Measurements from ENCODE around the gene FAR2. TPM values are rescaled to one million over a fixed set of nuclear protein-coding genes. Genes with fewer than 3 reads are reported as not detected.
"Not testable (repeated sequence)": the region's sequence is repeated elsewhere in the genome, so short reads cannot be mapped to it uniquely, and the experiment has no call there.

FAR2 gene
- total RNA-seq, 2 experiments from 2014 or later: 7.8 to 8.1 TPM

DNA sequence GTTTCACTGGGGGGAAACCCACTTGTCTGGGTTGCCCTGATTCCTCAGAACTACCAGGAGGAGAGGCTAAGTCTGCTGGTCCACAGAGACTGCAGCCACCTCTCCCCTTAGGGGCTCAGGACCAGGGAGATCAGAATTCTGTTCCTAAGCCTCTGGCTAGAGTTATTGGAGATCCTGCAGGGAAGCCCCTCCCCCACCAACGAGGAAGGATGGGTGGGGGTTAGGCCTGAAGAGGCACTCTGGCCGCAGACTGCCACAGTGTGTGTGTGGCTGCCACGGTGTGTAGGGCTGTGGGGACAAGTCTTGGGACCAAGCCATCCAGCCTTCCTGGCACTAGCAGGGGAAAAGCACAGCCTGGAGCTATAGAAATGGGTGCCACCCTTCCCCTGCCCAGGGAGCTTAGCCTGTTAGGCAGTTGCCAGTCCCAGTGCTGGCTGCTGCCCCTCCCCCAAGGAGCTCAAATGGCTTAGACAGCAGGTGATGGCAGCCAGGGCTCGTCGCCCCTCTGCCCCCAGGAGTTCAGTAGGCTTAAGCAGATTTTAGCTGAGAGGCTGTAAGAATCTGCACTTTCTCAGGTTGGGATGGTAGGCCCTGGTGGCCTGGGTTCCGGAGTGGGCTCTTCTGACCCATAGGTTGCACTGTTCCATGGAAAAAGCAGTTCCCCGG, 124.2 kb downstream of the FAR2 start:
- ATAC-seq: no peak
- H3K36me3 Mint-ChIP-seq (ENCODE audit: low read depth): no peaks in the 10 kb centered on the region
- H3K4me3 Mint-ChIP-seq: no peak overlapping the region
- intact Hi-C loops (cut with DNase I, micrococcal nuclease): no loop called here
- no peak for DNase-seq
- H3K27ac Mint-ChIP-seq: no peak overlapping the region
- no peaks in the 10 kb centered on the region for H3K4me1 Mint-ChIP-seq
- no peaks in the 10 kb centered on the region for H3K9me3 Mint-ChIP-seq (ENCODE audit: low read depth)
- H3K27me3 Mint-ChIP-seq: no peaks in the 10 kb centered on the region
- CTCF ChIA-PET: no interaction called here
- POLR2A ChIA-PET: no interaction called here

DNA sequence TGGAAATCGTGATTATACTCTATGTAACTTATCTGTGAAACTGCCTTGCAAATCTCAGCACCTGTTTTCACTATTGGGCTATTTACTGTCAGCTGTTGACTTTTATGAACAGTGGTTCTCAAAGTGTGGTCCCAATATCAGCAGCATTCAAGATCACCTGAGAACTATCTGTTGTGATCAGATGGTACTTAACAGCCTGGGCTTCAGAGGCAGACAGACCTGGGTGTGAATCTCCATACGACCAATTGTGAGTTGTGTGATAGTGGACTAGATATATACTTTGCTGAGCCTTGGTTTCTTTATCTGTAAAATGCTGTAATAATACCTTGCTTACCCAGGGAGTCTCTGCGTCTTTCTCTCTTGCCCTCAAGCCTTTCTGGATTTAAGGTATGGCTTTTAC, 126.8 kb downstream of the FAR2 start:
- Mint-ChIP-seq H3K36me3 (ENCODE audit: low read depth) (no peaks in the 10 kb centered on the region), H3K4me1 (no peaks in the 10 kb centered on the region), H3K4me3 (no peak overlapping the region), H3K9me3 (ENCODE audit: low read depth) (no peaks in the 10 kb centered on the region), H3K27ac (no peak overlapping the region), H3K27me3 (no peaks in the 10 kb centered on the region)
- ATAC-seq: no peak
- intact Hi-C loops (cut with DNase I, micrococcal nuclease): no loop called here
- CTCF ChIA-PET: no interaction called here
- DNase-seq: no peak
- POLR2A ChIA-PET: no interaction called here

DNA sequence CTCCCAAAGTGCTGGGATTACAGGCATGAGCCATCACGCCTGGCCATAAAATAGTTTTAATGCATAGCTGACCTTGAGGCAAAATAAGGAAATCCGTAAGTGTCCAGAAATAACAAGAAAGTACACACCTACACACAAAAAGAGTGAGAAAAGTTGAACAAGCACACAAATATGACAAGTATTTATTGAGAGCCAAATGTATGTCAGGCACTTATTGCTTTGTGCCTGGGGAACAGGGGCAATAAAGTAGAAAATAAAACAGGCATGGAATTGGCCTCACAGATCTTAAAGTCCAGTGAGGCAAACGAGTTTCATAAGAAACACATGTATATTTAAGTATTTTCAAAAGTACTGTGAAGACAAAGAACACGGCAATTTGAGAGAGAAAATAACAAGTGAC, 128.2 kb downstream of the FAR2 start:
- DNase-seq (no peak), ATAC-seq (no peak)
- Mint-ChIP-seq H3K4me1 (no peaks in the 10 kb centered on the region), H3K27ac (no peak overlapping the region), H3K4me3 (no peak overlapping the region), H3K9me3 (ENCODE audit: low read depth) (no peaks in the 10 kb centered on the region), H3K36me3 (ENCODE audit: low read depth) (no peaks in the 10 kb centered on the region), H3K27me3 (no peaks in the 10 kb centered on the region)
- intact Hi-C loops (cut with DNase I, micrococcal nuclease): no loop called here
- CTCF ChIA-PET: no interaction called here
- POLR2A ChIA-PET: no interaction called here

DNA sequence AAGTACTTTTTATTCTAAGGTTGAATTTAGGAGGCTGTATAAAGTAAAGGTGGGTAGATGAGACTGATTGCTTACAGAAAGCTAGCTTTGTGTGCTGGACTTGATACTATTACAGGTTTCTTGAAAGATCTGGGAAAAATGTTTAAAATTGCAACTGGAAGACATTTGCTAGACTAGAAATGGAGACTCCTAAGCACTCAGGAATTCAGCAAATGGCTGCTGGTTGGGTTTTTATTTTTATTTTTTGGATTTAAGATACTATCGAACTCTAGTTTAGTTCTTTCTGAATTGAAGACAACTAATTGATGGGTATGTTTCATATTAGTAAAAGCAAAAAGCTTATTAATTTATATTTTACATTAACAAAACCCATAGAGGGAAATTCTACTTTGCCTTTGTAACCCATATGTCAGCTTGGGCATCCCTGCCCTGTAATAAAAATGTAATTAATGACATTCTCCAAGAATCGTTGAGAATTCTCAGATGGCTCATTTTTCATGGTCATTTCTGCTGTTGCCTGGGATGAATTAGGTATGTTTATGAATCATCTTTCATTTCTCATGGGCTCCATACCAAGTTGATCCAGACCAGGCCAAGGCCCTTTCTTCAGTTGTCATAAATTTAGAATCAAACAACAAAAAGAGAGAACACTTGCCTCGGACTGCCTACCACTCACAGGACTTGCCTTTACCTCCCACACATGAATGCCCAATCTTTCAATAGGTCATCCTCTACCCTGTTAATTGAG, 129.8 kb downstream of the FAR2 start:
- Mint-ChIP-seq H3K27me3 (no peaks in the 10 kb centered on the region), H3K4me1 (no peaks in the 10 kb centered on the region), H3K9me3 (ENCODE audit: low read depth) (no peaks in the 10 kb centered on the region), H3K27ac (no peak overlapping the region), H3K36me3 (ENCODE audit: low read depth) (no peaks in the 10 kb centered on the region), H3K4me3 (no peak overlapping the region)
- intact Hi-C loops (cut with DNase I, micrococcal nuclease): no loop called here
- POLR2A ChIA-PET: no interaction called here
- ATAC-seq (no peak), DNase-seq (no peak)
- CTCF ChIA-PET: no interaction called here

DNA sequence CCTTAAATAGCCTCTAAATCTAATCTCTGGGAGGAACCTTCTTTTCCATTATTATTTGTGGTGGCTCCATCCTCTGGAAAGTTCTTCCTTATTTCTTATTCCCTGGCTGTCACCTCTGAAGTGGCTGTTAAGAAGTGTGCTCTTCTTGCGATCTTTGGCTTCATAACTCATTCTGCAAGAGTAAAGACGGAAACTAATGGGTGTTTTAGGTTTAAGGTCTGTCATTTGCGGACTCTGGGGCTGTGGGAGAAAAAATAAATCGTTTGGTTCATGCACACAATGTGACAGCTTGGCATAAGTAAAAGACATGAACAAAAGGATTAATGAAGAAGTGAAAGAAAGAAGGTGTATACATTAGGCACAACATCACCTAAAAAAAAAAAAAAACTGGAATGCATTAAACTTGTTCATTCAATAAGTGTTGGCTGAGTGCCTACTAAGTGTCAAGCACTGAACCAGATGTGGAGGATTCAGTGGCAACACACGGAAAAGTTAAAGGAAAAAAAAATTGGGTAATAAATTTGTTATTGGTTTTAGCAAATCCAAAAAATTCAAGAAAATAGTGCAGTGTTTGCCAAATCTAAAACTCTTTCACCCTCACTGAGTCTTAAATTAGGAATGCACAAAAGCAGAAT, 132.4 kb downstream of the FAR2 start:
- Mint-ChIP-seq H3K27ac (no peak overlapping the region), H3K9me3 (ENCODE audit: low read depth) (no peaks in the 10 kb centered on the region), H3K4me3 (no peak overlapping the region), H3K4me1 (no peaks in the 10 kb centered on the region), H3K36me3 (ENCODE audit: low read depth) (no peaks in the 10 kb centered on the region), H3K27me3 (no peaks in the 10 kb centered on the region)
- POLR2A ChIA-PET: interaction anchor here (0.6 kb wide), 1 partner anchor 48 kb away, joined by 3 read pairs; no protein-coding TSS in a partner anchor
- DNase-seq (no peak), ATAC-seq (no peak)
- intact Hi-C loops (cut with DNase I, micrococcal nuclease): no loop called here
- CTCF ChIA-PET: no interaction called here

DNA sequence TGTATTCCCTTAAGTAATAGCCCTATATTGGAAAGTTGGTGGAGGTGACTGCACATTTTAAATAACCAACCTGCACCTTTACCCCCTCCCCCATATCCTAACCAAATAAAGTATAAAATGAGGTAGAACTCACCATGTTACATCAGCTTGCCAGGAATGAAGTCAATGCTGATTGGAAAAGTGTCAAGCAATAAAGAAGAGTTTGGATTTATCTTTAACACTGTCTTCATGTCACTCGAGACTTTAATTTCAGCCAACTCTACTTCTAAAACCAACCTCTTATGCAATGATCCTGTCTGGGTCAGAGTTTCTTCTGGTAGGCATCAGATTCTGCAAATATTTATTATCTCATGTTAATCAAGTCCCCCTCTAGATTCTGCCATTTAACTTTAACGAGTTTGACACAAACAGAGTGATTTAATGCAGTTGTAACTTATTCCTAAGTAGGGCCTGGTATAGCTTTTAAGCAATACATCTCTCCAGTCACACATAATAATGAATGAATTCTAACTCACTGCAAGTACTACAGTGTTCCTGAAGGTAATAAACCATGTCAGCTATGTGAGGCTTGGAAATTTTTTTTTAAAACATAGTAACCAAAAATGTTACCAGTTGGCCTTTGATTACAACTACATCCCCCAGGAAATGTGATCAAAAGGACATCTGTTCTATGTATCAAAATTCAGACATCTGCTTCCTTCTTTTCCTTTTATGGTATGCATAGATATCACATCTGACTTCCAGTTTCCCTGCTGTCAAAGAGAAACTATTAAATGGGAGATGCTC, 133.1 kb downstream of the FAR2 start:
- Mint-ChIP-seq H3K4me1 (no peaks in the 10 kb centered on the region), H3K27me3 (no peaks in the 10 kb centered on the region), H3K36me3 (ENCODE audit: low read depth) (no peaks in the 10 kb centered on the region), H3K4me3 (no peak overlapping the region), H3K9me3 (ENCODE audit: low read depth) (no peaks in the 10 kb centered on the region), H3K27ac (no peak overlapping the region)
- CTCF ChIA-PET: interaction anchor here (0.6 kb wide), 1 partner anchor 37 kb away, joined by 3 read pairs; no protein-coding TSS in a partner anchor
- DNase-seq (no peak), ATAC-seq (no peak)
- POLR2A ChIA-PET: no interaction called here
- intact Hi-C loops (cut with DNase I, micrococcal nuclease): no loop called here

DNA sequence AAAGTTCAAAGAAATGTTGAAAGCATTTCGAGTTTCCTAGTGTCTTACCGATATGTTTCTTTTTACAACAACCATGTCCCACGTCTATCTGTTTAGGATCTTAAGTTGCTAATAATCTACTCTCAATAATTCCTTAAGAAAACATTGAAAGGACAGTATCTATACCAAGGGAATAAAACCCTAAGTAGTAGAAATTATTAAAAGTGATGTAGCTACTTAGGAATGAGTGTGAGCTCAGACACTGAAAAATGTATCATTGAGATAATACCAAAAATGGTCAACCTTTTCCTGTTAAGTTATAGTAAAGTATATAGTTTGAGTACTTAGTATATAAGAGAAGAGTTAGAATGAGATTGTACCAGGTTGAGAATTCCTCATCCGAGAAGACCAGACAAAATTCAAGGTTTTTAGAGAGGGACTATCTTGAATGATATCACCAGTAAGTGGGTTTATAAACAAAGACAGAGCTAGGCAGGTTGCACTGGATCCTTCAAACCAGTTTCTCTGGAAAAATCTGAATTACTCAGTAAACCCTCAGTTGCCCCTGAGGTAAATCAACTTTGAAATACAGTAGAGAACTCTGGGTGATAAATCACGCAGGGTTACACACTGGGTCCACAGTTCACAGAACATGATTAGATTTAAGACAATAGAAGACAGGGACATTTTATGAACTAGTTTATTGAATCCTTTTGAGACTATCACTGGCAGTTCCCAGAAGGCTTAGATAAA, 135.1 kb downstream of the FAR2 start:
- ChIA-PET POLR2A (no interaction called here), CTCF (interaction anchor here (1.6 kb wide), 1 partner anchor 211 kb away, joined by 4 read pairs; no protein-coding TSS in a partner anchor)
- Mint-ChIP-seq H3K9me3 (ENCODE audit: low read depth) (no peaks in the 10 kb centered on the region), H3K27ac (no peak overlapping the region), H3K4me3 (no peak overlapping the region), H3K4me1 (no peaks in the 10 kb centered on the region), H3K27me3 (no peaks in the 10 kb centered on the region), H3K36me3 (ENCODE audit: low read depth) (no peaks in the 10 kb centered on the region)
- no peak for DNase-seq
- ATAC-seq: no peak
- intact Hi-C loops (cut with DNase I, micrococcal nuclease): no loop called here

DNA sequence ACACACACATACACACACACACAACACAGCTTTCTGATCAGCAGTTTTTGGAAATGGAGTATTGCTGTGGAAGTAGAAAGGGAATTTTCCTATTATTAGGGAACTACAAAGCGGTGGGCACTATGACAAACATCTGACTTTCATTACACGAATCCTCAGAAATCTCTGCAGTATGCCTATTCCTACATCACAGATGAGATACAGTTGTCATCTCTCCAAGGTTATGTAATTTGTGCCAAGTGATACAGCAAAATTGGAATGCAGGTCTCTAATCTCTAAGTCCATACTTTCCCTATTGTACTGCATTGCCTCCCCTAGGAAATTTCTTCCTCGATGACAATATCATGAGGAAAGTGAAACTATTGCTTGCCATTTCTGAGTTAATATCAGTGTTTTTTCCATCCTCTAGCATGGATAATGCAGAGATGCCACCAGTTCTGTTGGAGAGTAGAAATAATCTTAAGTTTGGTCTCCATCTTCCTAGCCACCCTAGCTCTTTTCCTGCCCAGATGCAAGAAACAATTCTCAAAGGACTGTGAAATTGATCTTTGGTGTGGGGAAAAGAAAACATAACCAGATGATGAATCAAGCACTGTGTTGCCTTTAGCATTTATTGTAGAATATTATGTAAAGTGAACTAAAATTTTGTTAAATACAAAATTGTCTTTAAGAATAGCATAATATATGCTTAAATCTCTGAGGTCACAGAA, 137.2 kb downstream of the FAR2 start:
- no peak overlapping the region for H3K4me3 Mint-ChIP-seq
- ATAC-seq: no peak

DNA sequence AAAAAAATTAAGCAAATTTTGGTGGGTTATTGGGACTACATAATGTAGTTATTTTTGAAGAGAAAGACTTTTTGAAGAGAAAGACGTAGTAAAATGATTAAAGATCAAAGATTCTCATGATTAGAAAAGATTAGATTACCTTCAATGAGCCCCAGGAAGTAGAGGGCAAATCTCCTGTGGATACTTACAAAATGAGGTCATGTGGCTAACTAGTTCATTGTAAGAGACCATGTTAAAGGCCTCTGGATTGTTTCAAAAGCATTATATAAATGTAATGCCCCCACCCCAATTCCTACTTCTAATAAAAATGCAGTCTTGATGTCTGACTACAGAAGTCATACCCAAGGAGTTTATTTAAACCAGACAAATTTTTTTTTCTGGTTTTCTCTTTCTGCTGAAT, 138.5 kb downstream of the FAR2 start:
- H3K27me3 Mint-ChIP-seq: no peaks in the 10 kb centered on the region
- ChIA-PET POLR2A (no interaction called here), CTCF (no interaction called here)
- ATAC-seq (no peak), DNase-seq (no peak)
- intact Hi-C loops (cut with DNase I, micrococcal nuclease): no loop called here
- no peak overlapping the region for H3K27ac Mint-ChIP-seq
- peaks cover 4% of the 10 kb centered on the region for H3K9me3 Mint-ChIP-seq (ENCODE audit: low read depth)
- no peaks in the 10 kb centered on the region for H3K4me1 Mint-ChIP-seq
- H3K36me3 Mint-ChIP-seq (ENCODE audit: low read depth): peaks cover 4% of the 10 kb centered on the region
- no peak overlapping the region for H3K4me3 Mint-ChIP-seq

More for the DNA sequence above, 137.2 kb downstream of the FAR2 start:
- POLR2A ChIA-PET: no interaction called here
- CTCF ChIA-PET: interaction anchor here (0.9 kb wide), 1 partner anchor 32 kb away, joined by 4 read pairs; no protein-coding TSS in a partner anchor
- intact Hi-C loops (cut with DNase I, micrococcal nuclease): no loop called here
- Mint-ChIP-seq H3K4me1 (no peaks in the 10 kb centered on the region), H3K36me3 (ENCODE audit: low read depth) (peaks cover 4% of the 10 kb centered on the region), H3K9me3 (ENCODE audit: low read depth) (peaks cover 4% of the 10 kb centered on the region), H3K27ac (no peak overlapping the region), H3K27me3 (no peaks in the 10 kb centered on the region)
- no peak for DNase-seq

DNA sequence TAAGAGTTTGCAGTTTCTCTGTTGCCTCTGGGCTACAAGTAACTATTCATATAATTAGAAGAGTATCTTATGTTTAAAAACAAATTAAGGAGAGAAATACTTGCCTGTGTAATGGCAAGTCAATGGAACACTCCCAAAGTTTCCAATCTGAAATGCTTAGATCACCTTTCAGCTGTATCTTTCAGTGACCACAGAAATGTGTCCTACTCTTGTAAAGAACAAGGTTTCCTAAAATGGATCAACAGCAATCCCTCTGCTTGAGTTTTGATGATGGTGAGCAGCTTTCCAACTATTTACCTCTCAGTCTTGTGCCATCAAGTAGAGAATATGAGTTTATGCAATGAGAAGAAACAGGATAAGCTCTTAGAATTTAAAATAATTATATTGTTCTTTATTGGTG, 139.0 kb downstream of the FAR2 start:
- Mint-ChIP-seq H3K36me3 (ENCODE audit: low read depth) (peaks cover 4% of the 10 kb centered on the region), H3K4me3 (no peak overlapping the region), H3K9me3 (ENCODE audit: low read depth) (peaks cover 4% of the 10 kb centered on the region), H3K27ac (no peak overlapping the region), H3K4me1 (no peaks in the 10 kb centered on the region), H3K27me3 (no peaks in the 10 kb centered on the region)
- intact Hi-C loops (cut with DNase I, micrococcal nuclease): no loop called here
- ChIA-PET CTCF (no interaction called here), POLR2A (no interaction called here)
- no peak for DNase-seq
- no peak for ATAC-seq

DNA sequence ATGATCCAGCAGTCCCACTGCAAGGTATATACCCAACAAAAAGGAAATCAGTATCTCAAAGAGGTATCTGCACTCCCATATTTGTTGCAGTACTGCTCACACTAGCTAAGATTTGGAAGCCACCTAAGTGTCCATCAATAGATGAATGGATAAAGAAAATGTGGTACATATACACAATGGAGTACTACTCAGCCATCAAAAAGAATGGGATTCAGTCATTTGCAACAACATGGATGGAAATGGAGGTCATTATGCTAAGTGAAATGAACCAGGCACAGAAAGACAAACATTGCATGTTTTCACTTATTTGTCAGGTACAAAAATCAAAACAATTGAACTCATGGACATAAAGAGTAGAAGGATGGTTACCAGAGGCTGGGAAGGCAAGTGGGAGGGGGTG, 141.4 kb downstream of the FAR2 start:
- ATAC-seq; H3K9me3 Mint-ChIP-seq (ENCODE audit: low read depth); H3K27me3 Mint-ChIP-seq; H3K4me1 Mint-ChIP-seq; DNase-seq; H3K36me3 Mint-ChIP-seq (ENCODE audit: low read depth); H3K4me3 Mint-ChIP-seq; CTCF ChIA-PET; H3K27ac Mint-ChIP-seq; POLR2A ChIA-PET; intact Hi-C loops (cut with DNase I, micrococcal nuclease): not testable (repeated sequence)

Data from activated CD4-positive, alpha-beta T cell treated with anti-CD3 and anti-CD28 coated beads for 36 hours (primary cell).